CD4-positive, alpha-beta T cell (primary cell): ENCODE measurements around the gene TRIP11. TPM values are rescaled to one million over a fixed set of nuclear protein-coding genes. Genes with fewer than 3 reads are reported as not detected.
A peak's percentile ranks its signal among the peaks of the same experiment; 100 is the strongest.

Experiments
- ATAC-seq: fragments of 200-7000 bp; cut with Tn5 transposase; one replicate; pipeline ENCODE4 v1.10.0; 2022; ENCODE audit warnings: mild to moderate bottlenecking; ENCODE audit not compliant: poor library complexity
- CTCF ChIA-PET: fragments of 350-600 bp; sonication (Branson Sonifier 250); formaldehyde crosslinking; loops from one replicate; lab custom pipeline; 2021; ENCODE audit warnings: antibody characterized with exemption, inconsistent platforms; lab: Charles Lee
- POLR2A ChIA-PET: fragments of 350-600 bp; sonication (Branson Sonifier 250); formaldehyde crosslinking; loops from one replicate; lab custom pipeline; 2021; ENCODE audit warnings: antibody characterized with exemption, inconsistent platforms; lab: Charles Lee
- DNase-seq, 14 experiments: peaks; one replicate each; pipeline ENCODE4 v3.0.0-alpha.2; 2013 to 2020; ENCODE audit warnings: mixed read lengths in 2 of 14
- H3K27ac ChIP-seq, 2 donors: one replicate each; pipeline versions ENCODE4 v1.5.1 to v1.7.0; 2013; ENCODE audit warnings: low read length in 2 of 2, low read depth in 1 of 2, mild to moderate bottlenecking in 1 of 2
- H3K27me3 ChIP-seq, 2 experiments: 1 replicate in 1 of 2; 2 replicates in 1 of 2; pipeline versions ENCODE4 v1.6.1 to v1.7.0; 2013; ENCODE audit warnings: low read length in 2 of 2, control low read depth in 1 of 2, mild to moderate bottlenecking in 1 of 2, moderate library complexity in 1 of 2; ENCODE audit not compliant: insufficient read depth in 2 of 2, control insufficient read depth in 1 of 2
- H3K36me3 ChIP-seq: one replicate; pipeline ENCODE4 v1.6.1; 2013; ENCODE audit warnings: low read length, control low read depth; ENCODE audit not compliant: insufficient read depth
- H3K4me1 ChIP-seq: one replicate; pipeline ENCODE4 v1.6.1; 2013; ENCODE audit warnings: low read length, control low read depth; ENCODE audit not compliant: insufficient read depth
- H3K4me3 ChIP-seq: one replicate; pipeline ENCODE4 v1.5.1; 2013; ENCODE audit warnings: mild to moderate bottlenecking, low read length, moderate library complexity
- H3K9me3 ChIP-seq, 2 experiments: 1 replicate in 1 of 2; 2 replicates in 1 of 2; pipeline versions ENCODE4 v1.6.1 to v1.7.0; 2013; ENCODE audit warnings: low read length in 2 of 2, mild to moderate bottlenecking in 2 of 2, control low read depth in 1 of 2, moderate library complexity in 1 of 2; ENCODE audit not compliant: control insufficient read depth in 1 of 2, insufficient read depth in 1 of 2
- H3K27ac Mint-ChIP-seq: one replicate; pipeline ENCODE4 v1.8.0; 2020; ENCODE audit warnings: mixed read lengths
- H3K27me3 Mint-ChIP-seq: one replicate; pipeline ENCODE4 v1.8.0; 2021; ENCODE audit warnings: mixed read lengths
- H3K36me3 Mint-ChIP-seq: one replicate; pipeline ENCODE4 v1.8.0; 2021; ENCODE audit warnings: low read depth, mixed read lengths
- H3K4me1 Mint-ChIP-seq: one replicate; pipeline ENCODE4 v1.8.0; 2021; ENCODE audit warnings: low read depth, mixed read lengths
- H3K4me3 Mint-ChIP-seq: one replicate; pipeline ENCODE4 v1.8.0; 2020; ENCODE audit warnings: mild to moderate bottlenecking, mixed read lengths
- H3K9me3 Mint-ChIP-seq: one replicate; pipeline ENCODE4 v1.8.0; 2020; ENCODE audit warnings: mixed read lengths
- intact Hi-C, 2 experiments: fragments of 100-400 bp; cut with DNase I in 1 of 2; cut with micrococcal nuclease in 1 of 2; formaldehyde crosslinking; loops; one replicate each; pipeline versions ENCODE4 v1.15.1 to v1.9.0; 2023 to 2025; cut with DNase I, micrococcal nuclease
- total RNA-seq, 174 experiments: library from RNA in 2 of 174; stranded (reverse) in 2 of 174; gene quantifications; one replicate each; pipeline ENCODE4 v1.2.3 and lab custom pipeline; 2021 to 2026
- TF ChIP-seq, protein P1 (sequence below): fragments of 200-600 bp; IDR thresholded peaks from one replicate; pipeline ENCODE4 v1.8.0; 2022; ENCODE audit warnings: antibody characterized with exemption, mild to moderate bottlenecking

Gene TRIP11
- total RNA-seq, 2 experiments from 2014 or later: 30.0 to 31.2 TPM

DNA sequence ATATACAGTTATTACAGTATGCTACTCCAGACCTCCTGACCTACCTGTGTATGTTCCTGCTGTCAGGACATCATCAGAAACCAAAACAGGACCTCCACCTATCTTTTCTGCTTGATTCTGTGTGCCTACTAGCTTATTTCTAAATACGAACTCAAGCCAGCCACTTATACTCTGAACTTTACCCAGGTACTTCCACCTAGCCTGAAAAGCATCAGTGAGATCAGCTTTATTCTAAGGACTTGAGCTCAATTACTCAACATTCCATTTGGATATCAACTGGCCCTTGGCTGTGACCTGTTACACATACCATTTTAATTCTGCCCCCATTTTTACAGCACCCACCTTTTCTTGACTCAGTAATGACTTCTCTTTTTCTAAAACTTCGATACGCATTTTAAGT lies 29.2 kb downstream of the TRIP11 start:
- ATAC-seq (no peak), DNase-seq (no peak)
- Mint-ChIP-seq H3K27me3 (no peaks in the 10 kb centered on the region), H3K4me1 (peaks cover 6% of the 10 kb centered on the region), H3K27ac (no peak overlapping the region), H3K36me3 (peaks cover 83% of the 10 kb centered on the region), H3K9me3 (no peaks in the 10 kb centered on the region), H3K4me3 (no peak overlapping the region)
- Histone ChIP-seq H3K4me3 (no peak overlapping the region), H3K9me3 (no peaks in the 10 kb centered on the region), H3K36me3 (peaks cover 68% of the 10 kb centered on the region), H3K27me3 (no peaks in the 10 kb centered on the region), H3K4me1 (no peaks in the 10 kb centered on the region), H3K27ac (no peak overlapping the region)
- intact Hi-C loops: no loop called here
- TF ChIP-seq, protein P1, sequence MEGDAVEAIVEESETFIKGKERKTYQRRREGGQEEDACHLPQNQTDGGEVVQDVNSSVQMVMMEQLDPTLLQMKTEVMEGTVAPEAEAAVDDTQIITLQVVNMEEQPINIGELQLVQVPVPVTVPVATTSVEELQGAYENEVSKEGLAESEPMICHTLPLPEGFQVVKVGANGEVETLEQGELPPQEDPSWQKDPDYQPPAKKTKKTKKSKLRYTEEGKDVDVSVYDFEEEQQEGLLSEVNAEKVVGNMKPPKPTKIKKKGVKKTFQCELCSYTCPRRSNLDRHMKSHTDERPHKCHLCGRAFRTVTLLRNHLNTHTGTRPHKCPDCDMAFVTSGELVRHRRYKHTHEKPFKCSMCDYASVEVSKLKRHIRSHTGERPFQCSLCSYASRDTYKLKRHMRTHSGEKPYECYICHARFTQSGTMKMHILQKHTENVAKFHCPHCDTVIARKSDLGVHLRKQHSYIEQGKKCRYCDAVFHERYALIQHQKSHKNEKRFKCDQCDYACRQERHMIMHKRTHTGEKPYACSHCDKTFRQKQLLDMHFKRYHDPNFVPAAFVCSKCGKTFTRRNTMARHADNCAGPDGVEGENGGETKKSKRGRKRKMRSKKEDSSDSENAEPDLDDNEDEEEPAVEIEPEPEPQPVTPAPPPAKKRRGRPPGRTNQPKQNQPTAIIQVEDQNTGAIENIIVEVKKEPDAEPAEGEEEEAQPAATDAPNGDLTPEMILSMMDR: no peak
- POLR2A ChIA-PET: no interaction called here
- CTCF ChIA-PET: interaction anchor here (1.5 to 1.7 kb wide), 2 partner anchors 12 to 14 kb away, joined by 3 to 5 read pairs; no protein-coding TSS in a partner anchor

DNA sequence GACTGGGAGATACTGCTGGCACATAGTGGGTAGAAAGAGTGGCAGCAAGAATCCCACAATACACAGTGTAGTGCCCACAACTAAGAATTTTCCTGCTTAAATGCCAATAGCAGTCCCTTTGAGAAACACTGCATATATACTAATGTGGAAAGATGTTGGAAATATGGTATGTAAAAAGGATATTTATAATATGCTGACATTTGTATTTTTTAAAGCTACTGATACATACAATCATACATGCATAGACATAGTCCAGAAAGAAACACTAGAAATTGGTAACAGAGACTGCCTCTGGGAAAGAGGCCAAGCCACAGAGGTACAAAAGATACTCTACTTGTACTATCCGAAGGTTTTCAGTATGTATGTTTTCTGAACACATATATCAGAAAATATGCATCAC lies 30.3 kb downstream of the TRIP11 start:
- intact Hi-C loops: loop anchor here in 1 of 2 experiments (5.0 kb wide), 1 partner anchor 33 kb away; the partner anchor contains the start of gene TRIP11
- TF ChIP-seq, protein P1: no peak
- ATAC-seq (no peak), DNase-seq (no peak)
- no peaks in the 10 kb centered on the region for H3K9me3 ChIP-seq
- H3K27me3 Mint-ChIP-seq: no peaks in the 10 kb centered on the region
- no peak overlapping the region for H3K27ac ChIP-seq
- H3K36me3 Mint-ChIP-seq: peaks cover 84% of the 10 kb centered on the region
- no peaks in the 10 kb centered on the region for H3K9me3 Mint-ChIP-seq
- no peak overlapping the region for H3K4me3 Mint-ChIP-seq
- H3K36me3 ChIP-seq: peaks cover 63% of the 10 kb centered on the region
- CTCF ChIA-PET: interaction anchor here (1.4 to 1.7 kb wide), 2 partner anchors 13 kb away, joined by 3 to 4 read pairs; no protein-coding TSS in a partner anchor
- no peaks in the 10 kb centered on the region for H3K27me3 ChIP-seq
- no peak overlapping the region for H3K4me3 ChIP-seq
- no peak overlapping the region for H3K27ac Mint-ChIP-seq
- POLR2A ChIA-PET: no interaction called here
- peaks cover 16% of the 10 kb centered on the region for H3K4me1 Mint-ChIP-seq
- no peaks in the 10 kb centered on the region for H3K4me1 ChIP-seq

DNA sequence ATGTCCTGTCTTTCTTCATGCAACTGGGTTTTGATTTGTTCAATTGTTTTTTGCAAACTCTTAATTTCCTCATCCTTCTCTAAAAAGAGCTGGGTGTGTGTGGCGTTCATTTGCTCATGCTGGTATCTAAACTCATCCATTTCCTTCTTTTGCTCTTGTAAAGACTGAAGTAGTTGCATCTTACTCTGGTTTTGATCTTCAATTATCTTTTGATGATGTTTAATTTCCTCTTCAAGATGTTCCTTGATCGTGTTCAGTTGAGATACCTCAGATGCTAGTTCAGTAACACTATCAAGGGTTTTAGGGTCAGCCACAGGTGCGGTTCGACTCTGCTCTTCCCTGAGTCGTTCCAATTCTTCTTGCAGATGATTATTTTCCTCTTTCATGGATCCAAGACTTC lies 34.8 kb downstream of the TRIP11 start:
- ATAC-seq (peak; percentile 82), DNase-seq (peak in 4 of 14 experiments; percentile 24 to 39 (median 30))
- H3K9me3 Mint-ChIP-seq: no peaks in the 10 kb centered on the region
- H3K36me3 ChIP-seq: peaks cover 32% of the 10 kb centered on the region
- peak overlapping the region in 1 of 2 donors; percentile 29 for H3K27ac ChIP-seq
- H3K27ac Mint-ChIP-seq: peak overlapping the region; percentile 84
- POLR2A ChIA-PET: interaction anchor here (1.2 to 1.8 kb wide), 4 partner anchors 8 to 35 kb away, joined by 3 to 13 read pairs (median 6); partner anchors contain the start of gene TRIP11
- H3K9me3 ChIP-seq: no peaks in the 10 kb centered on the region
- H3K36me3 Mint-ChIP-seq: peaks cover 56% of the 10 kb centered on the region
- no peak overlapping the region for H3K4me3 ChIP-seq
- H3K27me3 Mint-ChIP-seq: no peaks in the 10 kb centered on the region
- CTCF ChIA-PET: interaction anchor here (1.9 kb wide), 1 partner anchor 9 kb away, joined by 6 read pairs; no protein-coding TSS in a partner anchor
- intact Hi-C loops: loop anchor here in 1 of 2 experiments (5.0 kb wide), 1 partner anchor 37 kb away; the partner anchor contains the start of gene TRIP11
- TF ChIP-seq, protein P1: no peak
- no peaks in the 10 kb centered on the region for H3K27me3 ChIP-seq
- H3K4me1 Mint-ChIP-seq: peaks cover 33% of the 10 kb centered on the region
- peak overlapping the region; percentile 68 for H3K4me3 Mint-ChIP-seq
- H3K4me1 ChIP-seq: peaks cover 5% of the 10 kb centered on the region
